ENCODE data around the gene GOLGA6A.
"Not testable (repeated sequence)": the region's sequence is repeated elsewhere in the genome, so short reads cannot be mapped to it uniquely, and the experiment has no call there.

GOLGA6A gene

GRCh38 chr15:74099963-74100733 is 17.8 kb upstream of the GOLGA6A start:
- DNase-seq (ENCODE audit: low spot score): peak; percentile 85

- DNase-seq (ENCODE audit: low spot score): not testable (repeated sequence)
Observed at GRCh38 chr15:74096753-74097474, 14.6 kb upstream of the GOLGA6A start.

- not testable (repeated sequence) for DNase-seq (ENCODE audit: low spot score)
Observed at GRCh38 chr15:74095610-74096009, 13.3 kb upstream of the GOLGA6A start.

GRCh38 chr15:74094567-74094966 is 12.2 kb upstream of the GOLGA6A start:
- not testable (repeated sequence) for DNase-seq (ENCODE audit: low spot score)

- DNase-seq (ENCODE audit: low spot score): not testable (repeated sequence)
Observed at GRCh38 chr15:74075781-74076180, 6.6 kb downstream of the GOLGA6A start.

- not testable (repeated sequence) for DNase-seq (ENCODE audit: low spot score)
Observed at GRCh38 chr15:74072614-74073337, 9.6 kb downstream of the GOLGA6A start.

GRCh38 chr15:74072132-74072531 is 10.2 kb downstream of the GOLGA6A start:
- not testable (repeated sequence) for DNase-seq (ENCODE audit: low spot score)

- DNase-seq (ENCODE audit: low spot score): not testable (repeated sequence)
Observed at GRCh38 chr15:74071645-74072044, 10.7 kb downstream of the GOLGA6A start.

GRCh38 chr15:74065684-74066411 is 16.5 kb downstream of the GOLGA6A start:
- not testable (repeated sequence) for DNase-seq (ENCODE audit: low spot score)

GRCh38 chr15:74064822-74065221 is 17.5 kb downstream of the GOLGA6A start:
- not testable (repeated sequence) for DNase-seq (ENCODE audit: low spot score)

GRCh38 chr15:74064183-74064582 is 18.2 kb downstream of the GOLGA6A start:
- not testable (repeated sequence) for DNase-seq (ENCODE audit: low spot score)

GRCh38 chr15:74063425-74064146 is 18.8 kb downstream of the GOLGA6A start:
- DNase-seq (ENCODE audit: low spot score): not testable (repeated sequence)

- DNase-seq (ENCODE audit: low spot score): no peak
Observed at GRCh38 chr15:74062671-74063070, 19.7 kb downstream of the GOLGA6A start.

GRCh38 chr15:74062236-74062635 is 20.1 kb downstream of the GOLGA6A start:
- no peak for DNase-seq (ENCODE audit: low spot score)

- no peak for DNase-seq (ENCODE audit: low spot score)
Observed at GRCh38 chr15:74060251-74060650, 22.1 kb downstream of the GOLGA6A start.

GRCh38 chr15:74059050-74059833 is 23.1 kb downstream of the GOLGA6A start:
- DNase-seq (ENCODE audit: low spot score): not testable (repeated sequence)

- DNase-seq (ENCODE audit: low spot score): not testable (repeated sequence)
Observed at GRCh38 chr15:74056330-74056729, 26.0 kb downstream of the GOLGA6A start.

GRCh38 chr15:74055804-74056203 is 26.5 kb downstream of the GOLGA6A start:
- no peak for DNase-seq (ENCODE audit: low spot score)

- peak; percentile 31 for DNase-seq (ENCODE audit: low spot score)
Observed at GRCh38 chr15:74053941-74054529, 28.3 kb downstream of the GOLGA6A start.

GRCh38 chr15:74053517-74053916 is 28.8 kb downstream of the GOLGA6A start:
- no peak for DNase-seq (ENCODE audit: low spot score)
